Adipocyte (in vitro differentiated cells): ENCODE measurements around the gene SH3YL1.

ENCODE experiments used
- DNase-seq: peaks from one replicate; pipeline ENCODE4 v3.0.0-alpha.2; 2015; ENCODE audit warnings: low read depth
- H3K27me3 ChIP-seq: replicated peaks from 2 replicates; pipeline ENCODE4 v1.7.0; 2013; ENCODE audit warnings: mild to moderate bottlenecking, low read length, moderate library complexity; ENCODE audit not compliant: control insufficient read depth, insufficient read depth
- H3K36me3 ChIP-seq: 2 replicates; pipeline ENCODE4 v1.7.0; 2013; ENCODE audit warnings: low read length, mild to moderate bottlenecking, moderate library complexity; ENCODE audit not compliant: control insufficient read depth, insufficient read depth, severe bottlenecking
- H3K4me1 ChIP-seq: 2 replicates; pipeline ENCODE4 v1.7.0; 2013; ENCODE audit warnings: mild to moderate bottlenecking, low read length, moderate library complexity; ENCODE audit not compliant: control insufficient read depth, insufficient read depth
- H3K4me3 ChIP-seq: 2 replicates; pipeline ENCODE4 v1.7.0; 2013; ENCODE audit warnings: mild to moderate bottlenecking, low read length, moderate library complexity
- H3K9ac ChIP-seq: 2 replicates; pipeline ENCODE4 v1.7.0; 2013; ENCODE audit warnings: mild to moderate bottlenecking, low read length, moderate library complexity
- H3K9me3 ChIP-seq: 2 replicates; pipeline ENCODE4 v1.7.0; 2013; ENCODE audit warnings: mild to moderate bottlenecking, low read length, moderate library complexity; ENCODE audit not compliant: control insufficient read depth

SH3YL1 gene

DNA sequence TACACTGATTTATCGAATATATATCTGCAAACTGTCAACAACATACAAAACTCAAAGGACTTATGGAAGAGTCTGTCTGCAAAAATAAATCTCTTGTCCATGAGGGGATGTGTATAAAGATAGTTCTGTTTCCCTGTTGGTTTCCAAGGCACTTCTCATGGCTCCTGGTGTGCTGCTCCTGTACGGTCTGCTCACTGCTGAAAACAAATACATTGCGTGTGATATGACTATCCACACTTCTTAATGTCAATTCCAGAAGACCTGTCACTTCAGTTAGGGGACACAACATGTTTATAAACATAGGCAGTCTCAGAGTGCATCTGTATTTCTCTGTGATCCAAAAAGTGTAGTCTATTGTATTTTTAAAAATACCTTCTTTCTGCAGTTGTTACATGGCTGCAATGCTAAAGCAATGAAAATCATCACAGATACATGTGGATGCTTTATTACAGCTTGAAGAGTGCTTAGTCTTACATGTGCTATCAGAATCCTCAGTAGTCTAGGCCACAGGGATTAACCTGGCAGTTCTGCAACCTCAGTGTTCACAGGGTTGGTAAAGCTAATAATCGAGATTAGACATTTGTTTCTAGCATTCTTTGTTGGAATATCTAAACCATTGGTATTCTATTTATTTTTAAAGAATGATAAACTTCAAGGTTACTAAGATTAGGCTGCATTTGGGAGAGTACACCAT is 16.3 kb upstream of the SH3YL1 start:
- Histone ChIP-seq H3K4me1 (peaks cover 4% of the 10 kb centered on the region), H3K36me3 (peaks cover 69% of the 10 kb centered on the region)
- no peak for DNase-seq

DNA sequence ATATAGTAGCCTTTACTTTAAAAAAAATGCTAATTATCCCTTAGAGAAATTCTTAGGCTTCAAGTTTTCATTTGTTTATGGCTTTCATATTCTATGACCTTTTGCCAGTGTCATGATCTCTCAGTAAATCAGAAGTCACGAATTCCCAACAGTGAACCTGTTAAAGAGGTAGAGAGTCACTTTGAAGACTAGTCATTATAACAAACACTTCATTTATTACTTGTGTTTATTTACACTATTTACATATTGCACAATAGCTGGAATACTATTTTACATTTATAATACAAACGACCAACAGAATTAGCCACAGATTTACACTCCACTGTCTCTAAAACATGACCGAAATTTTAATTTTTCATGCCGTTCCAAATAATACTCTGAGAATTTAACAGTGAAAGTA is 15.5 kb upstream of the SH3YL1 start:
- no peaks in the 10 kb centered on the region for H3K27me3 ChIP-seq
- DNase-seq = no peak
- peaks cover 71% of the 10 kb centered on the region for H3K36me3 ChIP-seq
- H3K9ac ChIP-seq = no peak overlapping the region
- H3K4me3 ChIP-seq = no peak overlapping the region
- no peaks in the 10 kb centered on the region for H3K4me1 ChIP-seq
- H3K9me3 ChIP-seq = no peaks in the 10 kb centered on the region

More for the DNA sequence above, 16.3 kb upstream of the SH3YL1 start:
- Histone ChIP-seq H3K27me3 (no peaks in the 10 kb centered on the region), H3K9ac (no peak overlapping the region), H3K9me3 (no peaks in the 10 kb centered on the region), H3K4me3 (no peak overlapping the region)

GRCh38 chr2:278927-279320 is 15.1 kb upstream of the SH3YL1 start:
- H3K36me3 ChIP-seq = peaks cover 76% of the 10 kb centered on the region
- peak; percentile 22 for DNase-seq

GRCh38 chr2:278312-278926 is 14.6 kb upstream of the SH3YL1 start:
- peaks cover 78% of the 10 kb centered on the region for H3K36me3 ChIP-seq
- no peaks in the 10 kb centered on the region for H3K9me3 ChIP-seq
- H3K27me3 ChIP-seq = no peaks in the 10 kb centered on the region
- DNase-seq = no peak
- no peaks in the 10 kb centered on the region for H3K4me1 ChIP-seq
- H3K4me3 ChIP-seq = no peak overlapping the region
- no peak overlapping the region for H3K9ac ChIP-seq

More at GRCh38 chr2:278927-279320, 15.1 kb upstream of the SH3YL1 start:
- no peak overlapping the region for H3K9ac ChIP-seq
- no peaks in the 10 kb centered on the region for H3K9me3 ChIP-seq
- H3K4me3 ChIP-seq = no peak overlapping the region
- no peaks in the 10 kb centered on the region for H3K4me1 ChIP-seq
- no peaks in the 10 kb centered on the region for H3K27me3 ChIP-seq

GRCh38 chr2:275466-275865 is 11.6 kb upstream of the SH3YL1 start:
- Histone ChIP-seq H3K9me3 (no peaks in the 10 kb centered on the region), H3K4me1 (peaks cover 2% of the 10 kb centered on the region), H3K27me3 (no peaks in the 10 kb centered on the region), H3K9ac (no peak overlapping the region), H3K4me3 (no peak overlapping the region), H3K36me3 (peaks cover 73% of the 10 kb centered on the region)
- DNase-seq = no peak

- Histone ChIP-seq H3K27me3 (no peaks in the 10 kb centered on the region), H3K4me3 (no peak overlapping the region), H3K4me1 (peaks cover 2% of the 10 kb centered on the region), H3K36me3 (peaks cover 64% of the 10 kb centered on the region), H3K9ac (no peak overlapping the region), H3K9me3 (no peaks in the 10 kb centered on the region)
- DNase-seq = no peak
These were observed 10.7 kb upstream of the SH3YL1 start for GRCh38 chr2:274503-274902.

DNA sequence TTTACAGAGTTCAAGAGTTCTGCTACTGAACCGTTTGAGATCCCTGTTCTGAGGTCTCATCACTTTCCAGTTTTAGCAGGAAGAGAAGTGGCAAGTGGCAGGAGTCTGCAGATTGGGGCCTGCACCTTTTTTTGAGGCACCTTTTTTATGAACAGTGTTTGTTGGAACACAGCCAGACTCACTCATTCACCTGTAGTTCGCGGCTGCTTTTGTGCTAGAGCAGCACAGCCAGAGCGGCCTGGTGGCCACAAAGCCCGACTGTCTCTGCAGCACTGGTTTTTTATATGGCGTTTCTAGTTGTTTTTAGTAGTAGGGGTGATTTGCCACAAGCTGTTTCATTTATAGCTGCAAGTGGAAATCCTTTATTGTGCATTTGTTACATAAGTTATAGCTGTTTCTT is 9.5 kb upstream of the SH3YL1 start:
- H3K36me3 ChIP-seq = peaks cover 53% of the 10 kb centered on the region

DNA sequence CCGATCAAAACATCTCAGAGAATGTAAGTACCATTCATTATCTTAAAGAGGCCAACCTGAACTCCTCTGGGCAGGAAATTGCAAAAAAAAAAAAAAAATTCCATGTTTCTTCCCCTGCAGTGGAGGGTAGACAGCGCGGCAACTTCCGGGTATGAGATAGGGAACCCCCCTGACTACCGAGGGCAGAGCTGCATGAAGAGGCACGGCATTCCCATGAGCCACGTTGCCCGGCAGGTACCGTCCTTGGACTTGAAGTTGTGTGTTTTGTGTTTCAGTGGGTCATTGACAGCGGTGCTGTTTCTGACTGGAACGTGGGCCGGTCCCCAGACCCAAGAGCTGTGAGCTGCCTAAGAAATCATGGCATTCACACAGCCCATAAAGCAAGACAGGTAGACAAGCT is 8.1 kb upstream of the SH3YL1 start:
- no peak for DNase-seq
- no peak overlapping the region for H3K9ac ChIP-seq
- no peaks in the 10 kb centered on the region for H3K27me3 ChIP-seq
- peaks cover 2% of the 10 kb centered on the region for H3K4me1 ChIP-seq
- H3K36me3 ChIP-seq = peaks cover 39% of the 10 kb centered on the region
- no peak overlapping the region for H3K4me3 ChIP-seq
- no peaks in the 10 kb centered on the region for H3K9me3 ChIP-seq

More for the DNA sequence above, 9.5 kb upstream of the SH3YL1 start:
- Histone ChIP-seq H3K27me3 (no peaks in the 10 kb centered on the region), H3K4me3 (no peak overlapping the region), H3K9me3 (no peaks in the 10 kb centered on the region), H3K9ac (no peak overlapping the region), H3K4me1 (peaks cover 2% of the 10 kb centered on the region)
- DNase-seq = no peak

- DNase-seq = no peak
- Histone ChIP-seq H3K4me1 (peaks cover 3% of the 10 kb centered on the region), H3K4me3 (no peak overlapping the region), H3K9me3 (no peaks in the 10 kb centered on the region), H3K36me3 (peaks cover 29% of the 10 kb centered on the region), H3K9ac (no peak overlapping the region), H3K27me3 (no peaks in the 10 kb centered on the region)
These were observed 7.0 kb upstream of the SH3YL1 start for GRCh38 chr2:270861-271260.

DNA sequence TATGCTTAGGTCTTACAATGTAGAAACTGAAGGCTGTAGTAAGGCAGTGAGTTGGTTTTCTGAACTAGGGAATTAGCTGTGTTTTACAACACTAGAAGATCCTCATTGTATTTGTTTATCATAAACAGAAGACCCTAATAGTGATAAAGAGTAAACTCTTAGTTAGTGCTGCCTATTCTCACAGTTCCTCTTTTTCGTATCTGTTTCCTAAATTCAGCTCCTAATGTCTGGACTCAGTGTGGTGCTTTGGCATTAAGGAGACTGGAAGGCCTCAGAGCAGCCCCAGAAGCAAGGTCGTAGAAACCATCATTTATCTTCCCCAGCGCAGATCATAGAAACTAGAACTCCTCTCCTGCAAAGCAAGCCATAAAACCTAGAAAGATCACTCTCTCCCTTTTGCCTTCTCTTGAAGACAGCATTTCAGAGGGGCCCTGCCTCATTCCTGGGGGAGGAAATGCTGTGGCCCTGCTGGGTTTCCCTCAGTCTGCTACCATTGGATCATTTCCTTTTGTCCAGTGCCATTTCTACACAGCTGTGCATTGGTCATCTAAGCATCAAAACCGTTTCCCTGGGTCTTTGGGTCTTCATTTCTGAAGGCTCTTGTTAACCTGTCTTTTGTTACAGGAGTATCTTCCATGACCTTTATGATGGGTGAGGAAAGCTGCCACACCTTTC is 5.7 kb upstream of the SH3YL1 start:
- DNase-seq = no peak
- no peaks in the 10 kb centered on the region for H3K9me3 ChIP-seq
- peaks cover 22% of the 10 kb centered on the region for H3K36me3 ChIP-seq
- no peaks in the 10 kb centered on the region for H3K27me3 ChIP-seq
- no peak overlapping the region for H3K4me3 ChIP-seq
- peaks cover 9% of the 10 kb centered on the region for H3K4me1 ChIP-seq
- H3K9ac ChIP-seq = no peak overlapping the region

GRCh38 chr2:268323-268722 is 4.5 kb upstream of the SH3YL1 start:
- no peak overlapping the region for H3K4me3 ChIP-seq
- peaks cover 9% of the 10 kb centered on the region for H3K4me1 ChIP-seq
- H3K27me3 ChIP-seq = no peaks in the 10 kb centered on the region
- DNase-seq = no peak
- H3K9ac ChIP-seq = no peak overlapping the region
- H3K9me3 ChIP-seq = no peaks in the 10 kb centered on the region
- peaks cover 13% of the 10 kb centered on the region for H3K36me3 ChIP-seq
